GM19043 (cell line): ENCODE data around the gene STX5.
"Not testable (repeated sequence)": the region's sequence is repeated elsewhere in the genome, so short reads cannot be mapped to it uniquely, and the experiment has no call there.

Source experiments
- ATAC-seq: cut with Tn5 transposase; IDR thresholded peaks from one replicate; pipeline ENCODE4 v1.9.1; 2021; ENCODE audit warnings: low read depth; ENCODE audit not compliant: unreplicated experiment

The STX5 gene

GRCh38 chr11:62854825-62855570 is 23.1 kb upstream of the STX5 start:
- no peak for ATAC-seq

GRCh38 chr11:62854013-62854824 is 22.4 kb upstream of the STX5 start:
- ATAC-seq: no peak

- ATAC-seq: no peak
Measured at GRCh38 chr11:62853279-62853965, 21.6 kb upstream of the STX5 start.

GRCh38 chr11:62852523-62853188 is 20.8 kb upstream of the STX5 start:
- ATAC-seq: no peak

- no peak for ATAC-seq
Measured at GRCh38 chr11:62851807-62852522, 20.1 kb upstream of the STX5 start.

GRCh38 chr11:62850911-62851806 is 19.3 kb upstream of the STX5 start:
- ATAC-seq: no peak

- ATAC-seq: no peak
Measured at GRCh38 chr11:62847767-62848314, 16.0 kb upstream of the STX5 start.

GRCh38 chr11:62846177-62846576 is 14.3 kb upstream of the STX5 start:
- ATAC-seq: no peak

GRCh38 chr11:62844154-62844553 is 12.3 kb upstream of the STX5 start:
- ATAC-seq: no peak

GRCh38 chr11:62843466-62843865 is 11.6 kb upstream of the STX5 start:
- no peak for ATAC-seq

- ATAC-seq: not testable (repeated sequence)
Measured at GRCh38 chr11:62842891-62843290, 11.0 kb upstream of the STX5 start.

- no peak for ATAC-seq
Measured at GRCh38 chr11:62842171-62842741, 10.4 kb upstream of the STX5 start.

GRCh38 chr11:62841361-62842170 is 9.7 kb upstream of the STX5 start:
- ATAC-seq: peak; percentile 54

GRCh38 chr11:62840721-62841360 is 9.0 kb upstream of the STX5 start:
- ATAC-seq: not testable (repeated sequence)

GRCh38 chr11:62839050-62839945 is 7.4 kb upstream of the STX5 start, which contains the start of gene WDR74:
WDR74 (minus strand) TSS chr11:62839590; CDS start chr11:62839570, 20 bp downstream.
- ATAC-seq: peak; percentile 41

GRCh38 chr11:62835336-62835735 is 3.5 kb upstream of the STX5 start:
- no peak for ATAC-seq
